WI38 (cell line): ENCODE results near the gene UBQLN4.

ENCODE experiments used
- H3K4me3 ChIP-seq: 2 replicates; pipeline ENCODE4 v1.5.1; 2011; ENCODE audit warnings: low read depth, mild to moderate bottlenecking, control low read depth, low read length
- TF ChIP-seq, protein P1 (sequence below): IDR thresholded peaks from 2 replicates; pipeline ENCODE4 v1.5.1; 2012; ENCODE audit warnings: low read depth, mild to moderate bottlenecking, control low read depth, low read length

UBQLN4 gene

DNA sequence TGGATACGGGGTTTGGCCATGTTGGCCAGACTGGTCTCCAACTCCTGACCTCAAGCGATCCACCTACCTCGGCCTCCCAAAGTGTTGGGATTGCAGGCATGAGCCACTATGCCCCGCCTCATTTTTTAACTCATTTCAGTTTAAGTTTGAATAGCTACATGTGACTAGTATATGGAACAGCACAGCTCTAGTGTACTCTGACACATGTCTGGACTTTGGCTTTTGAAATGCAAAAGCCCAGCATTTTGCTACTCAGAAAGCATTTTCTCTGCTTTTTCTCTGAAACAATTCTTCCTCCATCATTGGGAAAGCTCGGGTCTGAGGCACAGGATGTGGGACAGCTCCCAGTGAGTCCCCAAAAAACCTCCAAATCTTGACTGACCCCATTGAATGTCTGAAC, 28.8 kb downstream of the UBQLN4 start:
- no peak overlapping the region for H3K4me3 ChIP-seq
- TF ChIP-seq, protein P1, sequence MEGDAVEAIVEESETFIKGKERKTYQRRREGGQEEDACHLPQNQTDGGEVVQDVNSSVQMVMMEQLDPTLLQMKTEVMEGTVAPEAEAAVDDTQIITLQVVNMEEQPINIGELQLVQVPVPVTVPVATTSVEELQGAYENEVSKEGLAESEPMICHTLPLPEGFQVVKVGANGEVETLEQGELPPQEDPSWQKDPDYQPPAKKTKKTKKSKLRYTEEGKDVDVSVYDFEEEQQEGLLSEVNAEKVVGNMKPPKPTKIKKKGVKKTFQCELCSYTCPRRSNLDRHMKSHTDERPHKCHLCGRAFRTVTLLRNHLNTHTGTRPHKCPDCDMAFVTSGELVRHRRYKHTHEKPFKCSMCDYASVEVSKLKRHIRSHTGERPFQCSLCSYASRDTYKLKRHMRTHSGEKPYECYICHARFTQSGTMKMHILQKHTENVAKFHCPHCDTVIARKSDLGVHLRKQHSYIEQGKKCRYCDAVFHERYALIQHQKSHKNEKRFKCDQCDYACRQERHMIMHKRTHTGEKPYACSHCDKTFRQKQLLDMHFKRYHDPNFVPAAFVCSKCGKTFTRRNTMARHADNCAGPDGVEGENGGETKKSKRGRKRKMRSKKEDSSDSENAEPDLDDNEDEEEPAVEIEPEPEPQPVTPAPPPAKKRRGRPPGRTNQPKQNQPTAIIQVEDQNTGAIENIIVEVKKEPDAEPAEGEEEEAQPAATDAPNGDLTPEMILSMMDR = no peak

DNA sequence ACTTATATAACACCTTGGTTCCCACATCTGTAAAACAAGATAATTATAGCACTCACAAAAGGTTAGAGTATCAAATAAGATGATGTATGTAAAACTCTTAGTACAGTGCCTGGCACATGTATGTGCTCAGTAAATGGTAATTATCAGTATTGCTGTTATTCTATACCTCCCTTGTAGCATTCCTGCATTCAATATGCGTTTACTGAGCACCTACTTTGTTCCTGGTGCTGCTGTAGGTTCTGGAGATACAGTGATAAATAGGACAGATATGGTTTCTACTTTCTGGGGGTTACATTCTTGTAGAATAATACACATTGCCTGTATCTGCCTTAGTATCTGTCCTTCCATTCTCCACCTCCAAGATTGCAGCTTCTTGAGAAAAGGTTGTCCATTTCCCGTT, 31.6 kb downstream of the UBQLN4 start:
- no peak overlapping the region for H3K4me3 ChIP-seq
- TF ChIP-seq, protein P1 = no peak

DNA sequence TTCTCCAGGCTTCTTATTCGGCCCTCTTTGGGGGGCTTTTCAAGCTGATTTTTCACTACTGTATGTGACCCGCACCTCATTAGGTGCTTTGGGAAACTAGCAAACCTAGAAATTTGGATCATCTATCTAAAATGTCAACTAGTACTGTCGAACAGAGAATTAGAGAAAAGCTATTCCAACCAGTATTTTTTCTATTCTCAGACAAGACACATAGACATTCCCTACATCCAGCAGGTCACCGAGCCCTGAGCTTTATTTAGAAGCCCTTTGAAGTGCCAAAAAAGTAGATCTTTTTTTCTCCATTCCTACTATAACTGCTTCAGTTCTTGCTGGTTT, 32.5 kb downstream of the UBQLN4 start:
- H3K4me3 ChIP-seq = peak overlapping the region; percentile 90
- TF ChIP-seq, protein P1 = no peak

DNA sequence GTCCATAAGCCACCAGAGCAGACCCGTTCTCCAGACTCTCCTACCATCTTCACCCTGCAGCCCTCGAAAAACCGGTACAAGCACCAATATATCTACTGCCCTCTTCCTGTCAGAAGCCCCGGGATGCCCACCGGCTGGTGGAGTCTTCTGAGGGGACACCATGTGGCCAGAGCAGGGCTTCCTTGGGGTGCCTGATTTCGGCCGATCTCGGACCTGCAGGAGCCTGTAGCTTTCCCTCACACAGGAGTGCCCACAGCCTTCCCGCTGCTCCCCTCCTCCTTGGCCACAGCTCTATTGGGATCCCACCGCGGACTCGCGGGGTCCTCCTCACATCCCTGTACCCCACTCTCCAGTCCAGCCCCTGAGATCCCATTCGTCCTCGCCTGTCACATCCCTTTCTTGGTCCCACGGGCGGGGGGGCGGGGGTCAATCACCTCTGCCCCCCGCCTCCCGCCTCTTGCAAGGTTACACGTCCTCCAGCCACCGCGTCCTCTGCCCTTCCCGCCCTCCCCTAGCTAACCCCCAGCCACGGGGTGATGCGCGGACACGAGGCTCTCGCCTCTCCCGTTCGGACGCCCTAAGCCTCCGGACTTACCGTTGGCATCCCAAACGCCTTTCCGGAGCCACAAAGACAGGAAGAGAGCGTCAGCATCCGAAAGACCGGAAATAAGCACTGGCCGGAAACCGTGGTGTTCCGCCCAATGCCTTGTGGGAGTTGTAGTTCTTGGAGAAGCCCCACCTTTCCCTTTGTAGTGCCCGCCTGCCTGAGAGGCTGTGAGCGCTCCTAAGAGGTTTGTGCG, 33.1 kb downstream of the UBQLN4 start, which contains the start of gene SSR2:
SSR2 (minus strand) TSS at position 659 of the 800 bp plus-strand sequence. CDS start 784 bp downstream, outside the sequence.
- TF ChIP-seq, protein P1 = no peak

DNA sequence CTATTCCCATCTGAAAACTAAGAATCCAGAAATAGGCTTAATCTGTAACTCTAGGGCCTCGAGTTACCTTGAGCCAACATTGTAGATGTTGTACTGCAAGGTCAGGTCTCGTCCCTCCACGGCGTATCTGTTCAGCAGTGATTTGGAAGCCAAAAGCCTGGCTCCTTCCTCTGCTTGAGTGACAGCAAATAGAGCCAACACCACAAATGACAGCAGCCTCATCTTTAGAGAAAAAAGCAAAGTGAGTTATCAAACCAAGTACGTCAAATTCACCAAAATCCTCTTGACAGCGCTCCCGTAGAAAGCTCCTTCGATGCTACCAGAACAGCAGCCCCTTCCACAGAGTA, 33.7 kb downstream of the UBQLN4 start:
- TF ChIP-seq, protein P1 = no peak

More for the DNA sequence above, 33.1 kb downstream of the UBQLN4 start, which contains the start of gene SSR2:
- H3K4me3 ChIP-seq = peak within 1 kb of the TSS; percentile 90

DNA sequence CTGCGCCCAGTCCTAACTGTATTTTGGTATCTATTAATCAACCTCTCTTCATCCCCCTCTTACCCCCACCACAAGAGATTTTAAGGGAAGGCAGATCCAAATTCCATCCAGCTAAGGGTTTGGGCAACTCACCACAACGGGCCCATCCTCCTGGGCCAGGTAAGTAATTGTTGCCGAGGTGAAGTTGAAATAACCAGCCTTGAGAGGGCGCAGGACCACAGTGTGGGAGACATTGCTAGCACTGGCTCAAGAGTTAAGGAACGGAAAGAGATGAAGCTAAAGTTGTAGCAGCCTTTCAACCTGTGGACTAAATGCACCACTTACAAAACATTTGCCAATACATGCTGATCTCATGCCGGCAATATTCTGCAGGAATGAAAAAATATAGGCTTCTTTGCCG, 38.8 kb downstream of the UBQLN4 start:
- H3K4me3 ChIP-seq = no peak overlapping the region
- TF ChIP-seq, protein P1 = no peak

More for the DNA sequence above, 33.7 kb downstream of the UBQLN4 start:
- peak overlapping the region; percentile 90 for H3K4me3 ChIP-seq

DNA sequence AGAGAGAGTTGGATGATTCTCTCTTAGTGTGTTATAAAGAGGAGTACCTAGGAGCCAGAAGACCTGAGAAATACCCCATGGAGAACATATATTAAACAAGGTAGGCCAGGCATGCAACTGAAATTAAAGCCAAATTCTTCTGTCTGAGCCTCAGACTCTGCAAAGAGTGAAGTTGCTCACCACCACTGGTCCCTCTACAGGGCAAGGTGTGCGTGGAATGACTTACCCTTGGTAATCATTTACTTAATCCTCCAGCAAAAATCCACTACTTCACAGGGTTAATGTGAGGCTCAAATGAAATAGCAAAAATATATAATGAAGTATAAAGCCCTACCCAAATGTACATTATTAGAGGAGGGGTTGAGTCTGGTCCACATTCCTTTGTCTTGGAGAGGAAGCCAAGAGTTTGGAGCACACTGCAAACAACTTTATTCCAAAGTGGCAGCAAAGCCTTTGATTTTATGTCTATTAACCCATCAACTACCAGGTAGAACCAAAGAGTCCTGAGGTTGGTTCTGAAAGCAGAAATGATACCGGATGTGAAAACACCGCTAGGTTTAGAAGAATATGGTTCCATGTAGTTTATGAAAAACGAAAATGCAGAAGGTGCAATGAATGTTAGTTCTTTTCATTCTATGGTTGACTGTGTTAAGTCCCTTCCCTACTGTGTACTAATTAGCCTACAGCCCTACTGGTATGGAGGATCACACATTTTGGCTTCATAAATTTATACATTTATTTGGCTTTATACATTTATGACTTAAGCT, 41.4 kb downstream of the UBQLN4 start:
- H3K4me3 ChIP-seq = no peak overlapping the region
- TF ChIP-seq, protein P1 = no peak
